GM19035 (cell line): ENCODE data around the gene CLTRN.

Experiments used
- ATAC-seq: cut with Tn5 transposase; IDR thresholded peaks from one replicate; pipeline ENCODE4 v1.9.1; 2021; ENCODE audit not compliant: unreplicated experiment

Gene CLTRN

DNA sequence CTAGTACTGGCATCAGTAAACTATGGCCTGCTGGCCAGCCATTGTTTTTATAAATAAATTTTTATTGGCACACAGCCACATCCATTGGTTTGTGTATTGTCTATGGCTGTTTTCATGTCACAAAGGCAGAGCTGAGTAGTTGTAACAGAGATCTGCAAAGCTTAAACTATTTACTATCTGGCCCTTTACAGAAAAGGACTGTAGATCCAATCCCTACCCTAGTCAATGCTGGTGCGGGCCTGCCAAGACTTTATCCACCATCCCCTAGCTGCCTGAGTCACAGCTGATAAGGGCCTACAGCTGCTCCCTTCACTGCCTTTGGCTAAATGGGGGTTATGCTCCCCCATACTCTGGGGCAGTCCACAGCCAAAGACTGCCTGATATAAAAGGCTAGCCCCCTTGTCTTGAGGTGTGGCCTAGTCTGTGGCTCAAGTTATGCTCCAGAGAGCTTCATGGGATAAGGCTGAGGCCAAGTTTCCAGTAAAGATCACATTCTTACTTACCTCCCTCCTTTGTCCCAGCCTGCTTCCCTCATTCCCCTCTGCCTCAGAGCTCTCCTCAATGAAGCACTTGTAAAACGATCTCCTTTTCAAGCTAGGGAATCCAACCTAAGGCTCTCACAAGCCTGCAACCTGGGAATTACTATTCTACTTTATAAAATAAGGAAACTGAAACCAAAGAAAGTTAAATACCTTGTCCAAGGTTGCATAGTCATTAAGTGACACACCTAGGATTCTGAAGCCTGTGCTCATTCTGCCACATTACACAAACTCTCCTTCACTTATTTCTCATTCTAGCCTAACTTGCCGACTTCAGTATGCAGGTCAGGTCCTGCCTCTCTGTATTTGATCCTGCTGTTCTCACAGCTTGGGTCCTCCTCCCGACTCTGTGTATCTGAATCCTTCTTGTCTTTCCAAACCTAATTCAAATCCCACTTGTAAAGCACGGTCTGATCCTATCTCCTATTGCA, 84.5 kb downstream of the CLTRN start:
- no peak for ATAC-seq
